Adrenal gland (tissue), 5 donors: ENCODE results near the gene UBE2O.

Experiments
- POLR2A ChIP-seq, 2 donors: fragments of 450-650 bp; IDR thresholded peaks; one replicate each; pipeline ENCODE4 v1.6.1; 2017; ENCODE audit warnings: antibody characterized with exemption in 2 of 2, mild to moderate bottlenecking in 2 of 2, moderate library complexity in 1 of 2
- TF ChIP-seq, protein P1 (sequence below), 6 experiments: fragments of 450-650 bp in 4 of 6; fragments of 200-600 bp in 2 of 6; sonication (generic) in 1 of 6; IDR thresholded peaks; 1 replicate in 5 of 6; 2 replicates in 1 of 6; pipeline versions ENCODE4 v1.5.1 to v1.8.0; 2016 to 2021; ENCODE audit warnings: antibody characterized with exemption in 6 of 6, mild to moderate bottlenecking in 2 of 6, moderate library complexity in 1 of 6
- donor health status: DM: no; HTN: no; CAD: no.

DNA sequence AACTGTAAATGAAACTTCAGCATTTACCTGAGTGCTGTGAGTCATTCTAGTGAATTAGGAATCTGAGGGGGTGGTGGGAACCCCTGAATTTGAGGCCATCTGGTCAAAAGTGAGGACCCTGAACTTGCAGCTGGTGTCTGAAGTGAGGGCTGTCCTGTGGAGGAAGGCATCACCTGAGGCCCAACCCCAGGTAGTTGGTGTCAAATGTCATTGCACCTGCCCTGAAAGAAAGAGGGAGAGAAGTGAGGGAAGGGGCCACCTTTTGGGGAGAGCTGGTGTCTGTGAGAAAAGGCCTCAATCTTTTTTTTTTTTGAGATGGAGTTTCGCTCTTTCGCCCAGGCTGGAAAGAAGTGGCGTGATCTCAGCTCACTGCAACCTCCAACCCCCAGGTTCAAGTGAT is 86.7 kb downstream of the UBE2O start:
- no peak for TF ChIP-seq POLR2A (IDR thresholded peaks at IDR 0.05)
- TF ChIP-seq, protein P1, sequence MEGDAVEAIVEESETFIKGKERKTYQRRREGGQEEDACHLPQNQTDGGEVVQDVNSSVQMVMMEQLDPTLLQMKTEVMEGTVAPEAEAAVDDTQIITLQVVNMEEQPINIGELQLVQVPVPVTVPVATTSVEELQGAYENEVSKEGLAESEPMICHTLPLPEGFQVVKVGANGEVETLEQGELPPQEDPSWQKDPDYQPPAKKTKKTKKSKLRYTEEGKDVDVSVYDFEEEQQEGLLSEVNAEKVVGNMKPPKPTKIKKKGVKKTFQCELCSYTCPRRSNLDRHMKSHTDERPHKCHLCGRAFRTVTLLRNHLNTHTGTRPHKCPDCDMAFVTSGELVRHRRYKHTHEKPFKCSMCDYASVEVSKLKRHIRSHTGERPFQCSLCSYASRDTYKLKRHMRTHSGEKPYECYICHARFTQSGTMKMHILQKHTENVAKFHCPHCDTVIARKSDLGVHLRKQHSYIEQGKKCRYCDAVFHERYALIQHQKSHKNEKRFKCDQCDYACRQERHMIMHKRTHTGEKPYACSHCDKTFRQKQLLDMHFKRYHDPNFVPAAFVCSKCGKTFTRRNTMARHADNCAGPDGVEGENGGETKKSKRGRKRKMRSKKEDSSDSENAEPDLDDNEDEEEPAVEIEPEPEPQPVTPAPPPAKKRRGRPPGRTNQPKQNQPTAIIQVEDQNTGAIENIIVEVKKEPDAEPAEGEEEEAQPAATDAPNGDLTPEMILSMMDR (IDR thresholded peaks at IDR 0.05): no peak
